Neural progenitor cell (in vitro differentiated cells): ENCODE results near the gene HS3ST5. TPM values are rescaled to one million over a fixed set of nuclear protein-coding genes. Genes with fewer than 3 reads are reported as not detected.
"Not testable (repeated sequence)": the region's sequence is repeated elsewhere in the genome, so short reads cannot be mapped to it uniquely, and the experiment has no call there.

ENCODE experiments used
- DNase-seq: peaks from one replicate; pipeline ENCODE4 v3.0.0-alpha.2; 2016; ENCODE audit warnings: low spot score
- H2AFZ ChIP-seq: fragments of 200-600 bp; sonication (generic); replicated peaks from 2 replicates; pipeline ENCODE4 v1.6.1; 2016; ENCODE audit warnings: antibody characterized with exemption
- H3F3A ChIP-seq: fragments of 200-600 bp; sonication (generic); 2 replicates; pipeline ENCODE4 v1.6.1; 2016; ENCODE audit warnings: antibody characterized with exemption, low read depth
- H3K27ac ChIP-seq: fragments of 200-600 bp; sonication (generic); 2 replicates; pipeline ENCODE4 v1.5.1; 2016; ENCODE audit warnings: mild to moderate bottlenecking
- H3K27me3 ChIP-seq: fragments of 200-600 bp; sonication (generic); 2 replicates; pipeline ENCODE4 v1.6.1; 2016; ENCODE audit warnings: mild to moderate bottlenecking, moderate library complexity
- H3K36me3 ChIP-seq: fragments of 200-600 bp; sonication (generic); 2 replicates; pipeline ENCODE4 v1.5.1; 2016
- H3K4me1 ChIP-seq: fragments of 200-600 bp; sonication (generic); 2 replicates; pipeline ENCODE4 v1.6.1; 2016; ENCODE audit warnings: mixed run types
- H3K4me2 ChIP-seq: fragments of 200-600 bp; sonication (generic); 2 replicates; pipeline ENCODE4 v1.6.1; 2016
- H3K4me3 ChIP-seq: fragments of 200-600 bp; sonication (generic); 2 replicates; pipeline ENCODE4 v1.5.1; 2016
- H3K79me2 ChIP-seq: fragments of 200-600 bp; sonication (generic); 2 replicates; pipeline ENCODE4 v1.6.1; 2016; ENCODE audit warnings: low read depth
- H3K9ac ChIP-seq: fragments of 200-600 bp; sonication (generic); 2 replicates; pipeline ENCODE4 v1.6.1; 2016
- H3K9me3 ChIP-seq: fragments of 200-600 bp; sonication (generic); 2 replicates; pipeline ENCODE4 v1.5.1; 2016; ENCODE audit warnings: low read depth
- H4K20me1 ChIP-seq: fragments of 200-600 bp; sonication (generic); 2 replicates; pipeline ENCODE4 v1.6.1; 2016; ENCODE audit warnings: low read depth
- H3K27ac Mint-ChIP-seq: 3 replicates; pipeline ENCODE4 v1.8.0; 2021; ENCODE audit warnings: mixed read lengths
- H3K27me3 Mint-ChIP-seq: 2 replicates; pipeline ENCODE4 v1.8.0; 2022; ENCODE audit warnings: low read depth, mild to moderate bottlenecking, inconsistent platforms, moderate library complexity, mixed read lengths; ENCODE audit not compliant: insufficient read depth
- H3K36me3 Mint-ChIP-seq: 3 replicates; pipeline ENCODE4 v1.8.0; 2021; ENCODE audit warnings: mixed read lengths
- H3K4me1 Mint-ChIP-seq: 3 replicates; pipeline ENCODE4 v1.8.0; 2021; ENCODE audit warnings: mixed read lengths
- H3K4me3 Mint-ChIP-seq: 3 replicates; pipeline ENCODE4 v1.8.0; 2021; ENCODE audit warnings: mild to moderate bottlenecking, moderate library complexity, mixed read lengths
- H3K9me3 Mint-ChIP-seq: 3 replicates; pipeline ENCODE4 v1.8.0; 2020; ENCODE audit warnings: mixed read lengths
- CTCF ChIP-seq: fragments of 200-600 bp; sonication (generic); IDR thresholded peaks from 2 replicates; pipeline ENCODE4 v1.5.1; 2017; ENCODE audit warnings: antibody characterized with exemption, mild to moderate bottlenecking
- EZH2 ChIP-seq: fragments of 200-600 bp; sonication (generic); IDR thresholded peaks from 2 replicates; pipeline ENCODE4 v1.6.1; 2017; ENCODE audit warnings: antibody characterized with exemption, mild to moderate bottlenecking, moderate library complexity
- EZH2phosphoT487 ChIP-seq: fragments of 200-600 bp; sonication (generic); IDR thresholded peaks from 2 replicates; pipeline ENCODE4 v1.6.1; 2017; ENCODE audit warnings: antibody characterized with exemption
- total RNA-seq: library from RNA; depleted of rRNA; stranded (reverse); fragments of >200 nt; gene quantifications from 2 replicates; pipeline ENCODE4 v1.2.3, GENCODE V29; 2015; ENCODE audit warnings: low replicate concordance

Gene HS3ST5
- total RNA-seq, 1 donor from 2014 or later, result 0.34 TPM

- H3K27me3 ChIP-seq, result no peaks in the 10 kb centered on the region
- H3K27ac Mint-ChIP-seq, result peak overlapping the region; percentile 13
- peaks cover 3% of the 10 kb centered on the region for H3K9me3 Mint-ChIP-seq
- H3K36me3 ChIP-seq, result no peaks in the 10 kb centered on the region
- DNase-seq, result no peak
- peaks cover 11% of the 10 kb centered on the region for H3K4me1 Mint-ChIP-seq
- no peaks in the 10 kb centered on the region for H3K79me2 ChIP-seq
- no peak overlapping the region for H3K4me3 ChIP-seq
- peaks cover 4% of the 10 kb centered on the region for H3K4me1 ChIP-seq
- no peak overlapping the region for H3K27ac ChIP-seq
- no peaks in the 10 kb centered on the region for H3K9me3 ChIP-seq
- no peak overlapping the region for H3K4me2 ChIP-seq
- no peak overlapping the region for H2AFZ ChIP-seq
- H3F3A ChIP-seq, result no peaks in the 10 kb centered on the region
- no peak overlapping the region for H3K4me3 Mint-ChIP-seq
- no peaks in the 10 kb centered on the region for H4K20me1 ChIP-seq
- no peak overlapping the region for H3K9ac ChIP-seq
- H3K36me3 Mint-ChIP-seq, result no peaks in the 10 kb centered on the region
- TF ChIP-seq EZH2phosphoT487, result no peak
- TF ChIP-seq CTCF, result no peak
- TF ChIP-seq EZH2, result no peak
- peaks cover 5% of the 10 kb centered on the region for H3K27me3 Mint-ChIP-seq
These were observed 26.8 kb downstream of the HS3ST5 start for GRCh38 chr6:114315831-114316595.

- H3K79me2 ChIP-seq, H2AFZ ChIP-seq, H3K9ac ChIP-seq, H4K20me1 ChIP-seq, H3K4me1 ChIP-seq, H3K4me3 ChIP-seq, H3K36me3 Mint-ChIP-seq, H3K27me3 ChIP-seq, H3K27ac Mint-ChIP-seq, H3K27me3 Mint-ChIP-seq, H3K9me3 ChIP-seq, H3K36me3 ChIP-seq, H3K27ac ChIP-seq, H3K4me2 ChIP-seq, H3K9me3 Mint-ChIP-seq, H3K4me3 Mint-ChIP-seq, DNase-seq, H3F3A ChIP-seq: not testable (repeated sequence)
- H3K4me1 Mint-ChIP-seq, result peaks cover 11% of the 10 kb centered on the region
These were observed 29.0 kb downstream of the HS3ST5 start for GRCh38 chr6:114313816-114314215.

- Mint-ChIP-seq H3K27me3 (peaks cover 5% of the 10 kb centered on the region), H3K4me3 (no peak overlapping the region), H3K4me1 (peaks cover 11% of the 10 kb centered on the region), H3K9me3 (peaks cover 3% of the 10 kb centered on the region), H3K36me3 (no peaks in the 10 kb centered on the region), H3K27ac (no peak overlapping the region)
- Histone ChIP-seq H3K4me3 (no peak overlapping the region), H3F3A (no peaks in the 10 kb centered on the region), H3K9ac (no peak overlapping the region), H3K9me3 (no peaks in the 10 kb centered on the region), H3K36me3 (no peaks in the 10 kb centered on the region), H3K27me3 (no peaks in the 10 kb centered on the region), H3K4me1 (peaks cover 4% of the 10 kb centered on the region), H3K27ac (no peak overlapping the region), H2AFZ (no peak overlapping the region), H4K20me1 (no peaks in the 10 kb centered on the region), H3K79me2 (no peaks in the 10 kb centered on the region), H3K4me2 (no peak overlapping the region)
- TF ChIP-seq EZH2 (no peak), EZH2phosphoT487 (no peak), CTCF (no peak)
- DNase-seq, result no peak
These were observed 29.9 kb downstream of the HS3ST5 start for GRCh38 chr6:114312931-114313330.

- no peaks in the 10 kb centered on the region for H3K4me1 Mint-ChIP-seq
- no peak overlapping the region for H3K4me2 ChIP-seq
These were observed 32.8 kb downstream of the HS3ST5 start for GRCh38 chr6:114310053-114310452.

More at GRCh38 chr6:114310053-114310452, 32.8 kb downstream of the HS3ST5 start:
- H4K20me1 ChIP-seq, result no peaks in the 10 kb centered on the region
- H3K36me3 ChIP-seq, result no peaks in the 10 kb centered on the region
- no peak overlapping the region for H3K27ac Mint-ChIP-seq
- peaks cover 3% of the 10 kb centered on the region for H3K27me3 Mint-ChIP-seq
- no peak overlapping the region for H3K4me3 ChIP-seq
- no peaks in the 10 kb centered on the region for H3K9me3 ChIP-seq
- DNase-seq, result no peak
- H3K36me3 Mint-ChIP-seq, result no peaks in the 10 kb centered on the region
- no peak overlapping the region for H2AFZ ChIP-seq
- H3K9ac ChIP-seq, result no peak overlapping the region
- no peaks in the 10 kb centered on the region for H3K27me3 ChIP-seq
- H3K27ac ChIP-seq, result no peak overlapping the region
- TF ChIP-seq EZH2phosphoT487 (no peak), EZH2 (no peak), CTCF (no peak)
- H3K79me2 ChIP-seq, result no peaks in the 10 kb centered on the region
- no peaks in the 10 kb centered on the region for H3K4me1 ChIP-seq
- H3K9me3 Mint-ChIP-seq, result peaks cover 3% of the 10 kb centered on the region
- H3F3A ChIP-seq, result no peaks in the 10 kb centered on the region
- no peak overlapping the region for H3K4me3 Mint-ChIP-seq
